ENCODE data around the gene ABCB1.
"Not testable (repeated sequence)": the region's sequence is repeated elsewhere in the genome, so short reads cannot be mapped to it uniquely, and the experiment has no call there.

ABCB1 gene

DNA sequence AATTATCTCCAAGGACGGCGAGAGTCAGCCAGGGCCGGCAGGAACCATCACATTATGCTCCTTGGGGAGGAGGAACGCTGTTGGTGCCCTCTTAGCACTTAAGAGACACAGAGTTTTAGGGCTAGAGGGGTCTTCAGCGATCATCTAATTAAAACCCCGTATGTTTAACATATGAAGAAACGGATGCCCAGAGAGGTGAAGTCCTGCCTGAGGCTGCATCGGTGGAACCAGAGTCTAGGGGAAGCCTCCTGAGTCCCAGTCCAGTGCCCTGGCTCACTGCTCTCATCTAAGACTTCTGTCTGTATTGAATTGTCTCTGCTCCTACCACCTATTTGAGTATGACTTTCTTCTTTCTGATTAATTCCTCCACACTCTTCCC, 124.5 kb downstream of the ABCB1 start:
- Histone ChIP-seq H3K4me3 (ENCODE audit: low read length) (no peak overlapping the region), H3K9me3 (ENCODE audit: control insufficient read depth, low read length) (no peaks in the 10 kb centered on the region), H3K27me3 (ENCODE audit: control insufficient read depth, insufficient read depth, low read length) (peaks cover 10% of the 10 kb centered on the region), H3K4me1 (ENCODE audit: control insufficient read depth, insufficient read depth, low read length) (no peaks in the 10 kb centered on the region), H3K9ac (ENCODE audit: low read length) (no peak overlapping the region), H3K36me3 (ENCODE audit: control insufficient read depth, insufficient read depth, low read length) (no peaks in the 10 kb centered on the region)

DNA sequence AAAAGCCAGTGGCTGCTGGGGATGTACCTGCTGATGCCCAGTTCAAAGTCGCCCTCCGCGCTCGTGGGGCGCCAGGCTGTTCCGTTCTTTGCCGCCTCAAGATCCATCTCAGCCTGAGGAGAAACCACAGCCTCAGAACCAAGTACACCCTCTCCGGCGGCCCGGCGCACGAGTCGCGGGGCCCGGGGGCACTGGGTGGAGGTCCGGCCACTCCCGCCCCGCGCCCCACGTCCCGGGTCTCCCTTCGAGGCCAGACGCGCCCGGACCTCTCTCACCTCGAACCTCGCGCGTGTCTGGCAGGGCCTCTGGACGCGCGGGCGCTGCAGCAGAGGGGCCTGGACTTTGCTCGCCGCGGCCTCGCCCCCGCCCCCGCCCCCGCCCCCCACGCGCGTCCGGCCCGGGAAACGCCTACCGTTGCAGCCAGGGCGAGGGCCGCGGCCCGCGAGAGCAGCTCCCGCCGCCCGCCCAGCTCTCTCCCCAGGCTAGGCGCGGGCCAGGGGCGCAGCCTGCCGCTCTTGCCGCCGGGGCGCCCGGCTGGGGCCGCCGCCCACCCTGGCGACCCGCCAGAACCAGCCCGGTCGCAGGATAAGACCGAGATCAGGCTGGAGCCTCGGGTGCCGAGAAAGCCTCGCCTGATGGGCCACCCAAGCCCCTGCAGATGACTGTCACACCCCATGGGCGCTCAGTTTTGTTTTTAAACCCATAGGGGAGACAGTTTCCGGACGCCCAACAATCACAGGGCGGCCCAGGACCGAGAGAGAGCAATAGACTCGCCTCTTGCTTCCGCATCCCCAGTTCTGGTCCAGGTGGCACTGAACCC, 125.1 kb downstream of the ABCB1 start, which contains the start of gene ABCB4:
Gene ABCB4, minus strand, starts transcription at position 322 of the 820 bp plus-strand sequence. Its CDS starts 215 bp downstream, at position 107.
- Histone ChIP-seq H3K36me3 (ENCODE audit: control insufficient read depth, insufficient read depth, low read length) (no peaks in the 10 kb centered on the region), H3K9me3 (ENCODE audit: control insufficient read depth, low read length) (no peaks in the 10 kb centered on the region), H3K4me3 (ENCODE audit: low read length) (no peak within 1 kb of the TSS), H3K27me3 (ENCODE audit: control insufficient read depth, insufficient read depth, low read length) (peaks cover 10% of the 10 kb centered on the region), H3K4me1 (ENCODE audit: control insufficient read depth, insufficient read depth, low read length) (no peaks in the 10 kb centered on the region), H3K9ac (ENCODE audit: low read length) (no peak within 1 kb of the TSS)

- H3K9ac ChIP-seq (ENCODE audit: low read length) = no peak overlapping the region
- H3K9me3 ChIP-seq (ENCODE audit: control insufficient read depth, low read length) = no peaks in the 10 kb centered on the region
- H3K4me3 ChIP-seq (ENCODE audit: low read length) = no peak overlapping the region
- no peaks in the 10 kb centered on the region for H3K4me1 ChIP-seq (ENCODE audit: control insufficient read depth, insufficient read depth, low read length)
- H3K36me3 ChIP-seq (ENCODE audit: control insufficient read depth, insufficient read depth, low read length) = no peaks in the 10 kb centered on the region
- H3K27me3 ChIP-seq (ENCODE audit: control insufficient read depth, insufficient read depth, low read length) = peaks cover 10% of the 10 kb centered on the region
These were observed 125.9 kb downstream of the ABCB1 start for GRCh38 chr7:87474533-87475358.

DNA sequence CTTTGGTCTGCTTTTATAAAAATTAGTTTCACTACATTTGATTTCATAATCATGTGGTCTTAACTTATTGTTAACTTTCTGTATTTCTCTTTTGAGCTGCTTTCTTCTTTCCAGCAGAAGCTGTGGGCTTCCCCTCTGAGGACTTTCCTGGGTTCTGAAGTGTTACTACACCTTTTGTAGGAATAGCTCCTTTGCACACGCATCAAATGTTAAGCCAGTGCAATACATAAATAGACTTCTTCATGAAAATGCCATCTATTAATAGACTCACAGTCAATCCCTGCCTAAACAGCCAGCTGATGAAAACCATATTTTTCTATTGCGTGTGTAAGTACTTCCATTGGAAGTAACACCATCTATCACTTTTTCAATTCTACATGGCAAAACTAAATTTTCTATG, 126.7 kb downstream of the ABCB1 start:
- H3K36me3 ChIP-seq (ENCODE audit: control insufficient read depth, insufficient read depth, low read length) = no peaks in the 10 kb centered on the region
- H3K4me1 ChIP-seq (ENCODE audit: control insufficient read depth, insufficient read depth, low read length) = no peaks in the 10 kb centered on the region
- no peak overlapping the region for H3K9ac ChIP-seq (ENCODE audit: low read length)
- H3K9me3 ChIP-seq (ENCODE audit: control insufficient read depth, low read length) = no peaks in the 10 kb centered on the region
- H3K4me3 ChIP-seq (ENCODE audit: low read length) = no peak overlapping the region
- H3K27me3 ChIP-seq (ENCODE audit: control insufficient read depth, insufficient read depth, low read length) = peaks cover 10% of the 10 kb centered on the region

- Histone ChIP-seq H3K4me1 (ENCODE audit: control insufficient read depth, insufficient read depth, low read length) (no peaks in the 10 kb centered on the region), H3K9me3 (ENCODE audit: control insufficient read depth, low read length) (no peaks in the 10 kb centered on the region), H3K36me3 (ENCODE audit: control insufficient read depth, insufficient read depth, low read length) (no peaks in the 10 kb centered on the region), H3K9ac (ENCODE audit: low read length) (no peak overlapping the region), H3K27me3 (ENCODE audit: control insufficient read depth, insufficient read depth, low read length) (peaks cover 10% of the 10 kb centered on the region), H3K4me3 (ENCODE audit: low read length) (no peak overlapping the region)
These were observed 127.5 kb downstream of the ABCB1 start for GRCh38 chr7:87473192-87473591.

GRCh38 chr7:87471473-87471872, 129.2 kb downstream of the ABCB1 start:
- Histone ChIP-seq H3K9ac (ENCODE audit: low read length) (no peak overlapping the region), H3K27me3 (ENCODE audit: control insufficient read depth, insufficient read depth, low read length) (peaks cover 10% of the 10 kb centered on the region), H3K9me3 (ENCODE audit: control insufficient read depth, low read length) (no peaks in the 10 kb centered on the region), H3K36me3 (ENCODE audit: control insufficient read depth, insufficient read depth, low read length) (no peaks in the 10 kb centered on the region), H3K4me3 (ENCODE audit: low read length) (no peak overlapping the region), H3K4me1 (ENCODE audit: control insufficient read depth, insufficient read depth, low read length) (no peaks in the 10 kb centered on the region)

- H3K4me1 ChIP-seq (ENCODE audit: control insufficient read depth, insufficient read depth, low read length); H3K27me3 ChIP-seq (ENCODE audit: control insufficient read depth, insufficient read depth, low read length); H3K9me3 ChIP-seq (ENCODE audit: control insufficient read depth, low read length); H3K36me3 ChIP-seq (ENCODE audit: control insufficient read depth, insufficient read depth, low read length); H3K9ac ChIP-seq (ENCODE audit: low read length); H3K4me3 ChIP-seq (ENCODE audit: low read length): not testable (repeated sequence)
These were observed 131.5 kb downstream of the ABCB1 start for GRCh38 chr7:87469204-87469603.

- not testable (repeated sequence) for H3K4me3 ChIP-seq (ENCODE audit: low read length); H3K9ac ChIP-seq (ENCODE audit: low read length); H3K36me3 ChIP-seq (ENCODE audit: control insufficient read depth, insufficient read depth, low read length); H3K4me1 ChIP-seq (ENCODE audit: control insufficient read depth, insufficient read depth, low read length); H3K9me3 ChIP-seq (ENCODE audit: control insufficient read depth, low read length); H3K27me3 ChIP-seq (ENCODE audit: control insufficient read depth, insufficient read depth, low read length)
These were observed 135.2 kb downstream of the ABCB1 start for GRCh38 chr7:87465534-87465880.

DNA sequence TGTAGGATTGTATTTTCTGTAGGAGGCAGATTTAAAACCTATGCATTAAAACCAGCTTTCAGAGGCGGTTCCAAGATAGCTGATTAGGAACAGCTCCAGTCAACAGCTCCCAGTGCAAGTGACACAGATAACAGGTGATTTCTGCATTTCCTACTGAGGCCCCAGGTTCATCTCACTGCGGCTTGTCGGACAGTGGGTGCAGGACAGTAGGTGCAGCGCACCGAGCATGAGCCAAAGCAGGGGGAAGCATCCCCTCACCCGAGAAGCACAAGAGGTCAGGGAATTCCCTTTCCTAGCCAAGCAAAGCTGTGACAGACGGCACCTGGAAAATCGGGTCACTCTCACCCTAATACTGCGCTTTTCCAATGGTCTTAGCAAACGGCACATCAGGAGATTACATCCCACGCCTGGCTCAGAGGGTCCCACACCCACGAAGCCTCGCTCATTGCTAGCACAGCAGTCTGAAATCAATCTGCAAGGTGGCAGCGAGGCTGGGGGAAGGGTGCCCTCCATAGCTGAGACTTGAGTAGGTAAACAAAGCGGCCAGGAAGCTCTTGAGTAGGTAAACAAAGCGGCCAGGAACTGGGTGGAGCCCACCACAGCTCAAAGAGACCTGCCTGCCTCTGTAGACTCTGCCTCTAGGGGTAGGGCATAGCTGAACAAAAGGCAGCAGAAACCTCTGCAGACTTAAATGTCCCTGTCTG, 135.7 kb downstream of the ABCB1 start:
- H3K36me3 ChIP-seq (ENCODE audit: control insufficient read depth, insufficient read depth, low read length); H3K4me1 ChIP-seq (ENCODE audit: control insufficient read depth, insufficient read depth, low read length); H3K27me3 ChIP-seq (ENCODE audit: control insufficient read depth, insufficient read depth, low read length); H3K9me3 ChIP-seq (ENCODE audit: control insufficient read depth, low read length); H3K9ac ChIP-seq (ENCODE audit: low read length): not testable (repeated sequence)
- H3K4me3 ChIP-seq (ENCODE audit: low read length) = peak overlapping the region; percentile 56

- no peaks in the 10 kb centered on the region for H3K9me3 ChIP-seq (ENCODE audit: control insufficient read depth, low read length)
- H3K36me3 ChIP-seq (ENCODE audit: control insufficient read depth, insufficient read depth, low read length) = no peaks in the 10 kb centered on the region
- H3K9ac ChIP-seq (ENCODE audit: low read length) = no peak overlapping the region
- no peaks in the 10 kb centered on the region for H3K27me3 ChIP-seq (ENCODE audit: control insufficient read depth, insufficient read depth, low read length)
- no peaks in the 10 kb centered on the region for H3K4me1 ChIP-seq (ENCODE audit: control insufficient read depth, insufficient read depth, low read length)
- H3K4me3 ChIP-seq (ENCODE audit: low read length) = no peak overlapping the region
These were observed 136.7 kb downstream of the ABCB1 start for GRCh38 chr7:87463982-87464381.

GRCh38 chr7:87460444-87460843, 140.2 kb downstream of the ABCB1 start:
- H3K27me3 ChIP-seq (ENCODE audit: control insufficient read depth, insufficient read depth, low read length); H3K36me3 ChIP-seq (ENCODE audit: control insufficient read depth, insufficient read depth, low read length); H3K9ac ChIP-seq (ENCODE audit: low read length); H3K4me1 ChIP-seq (ENCODE audit: control insufficient read depth, insufficient read depth, low read length); H3K9me3 ChIP-seq (ENCODE audit: control insufficient read depth, low read length); H3K4me3 ChIP-seq (ENCODE audit: low read length): not testable (repeated sequence)

DNA sequence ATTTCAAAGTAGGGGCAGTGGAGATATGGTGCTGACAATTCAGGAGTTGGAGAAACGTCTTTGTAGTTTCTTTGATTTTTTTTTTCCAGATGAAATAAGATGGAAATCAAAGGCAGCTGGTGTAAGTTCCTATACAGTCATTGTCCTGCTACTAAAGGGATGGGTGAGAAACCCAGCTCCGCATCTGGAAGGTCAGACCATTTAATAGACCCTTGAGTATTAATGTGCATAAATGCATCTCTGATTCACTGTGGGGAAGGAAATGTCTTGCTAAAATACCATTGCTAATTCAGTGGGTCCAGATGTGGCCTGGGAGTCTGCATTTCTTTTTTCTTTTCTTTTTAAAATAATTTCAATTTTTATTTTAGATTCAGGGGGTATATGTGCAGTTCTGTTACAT, 140.7 kb downstream of the ABCB1 start:
- Histone ChIP-seq H3K36me3 (ENCODE audit: control insufficient read depth, insufficient read depth, low read length) (no peaks in the 10 kb centered on the region), H3K27me3 (ENCODE audit: control insufficient read depth, insufficient read depth, low read length) (no peaks in the 10 kb centered on the region), H3K4me1 (ENCODE audit: control insufficient read depth, insufficient read depth, low read length) (no peaks in the 10 kb centered on the region), H3K4me3 (ENCODE audit: low read length) (no peak overlapping the region), H3K9me3 (ENCODE audit: control insufficient read depth, low read length) (no peaks in the 10 kb centered on the region), H3K9ac (ENCODE audit: low read length) (no peak overlapping the region)
